ENCODE measurements around the gene OR2A1. TPM values are rescaled to one million over a fixed set of nuclear protein-coding genes. Genes with fewer than 3 reads are reported as not detected.
"Not testable (repeated sequence)": the region's sequence is repeated elsewhere in the genome, so short reads cannot be mapped to it uniquely, and the experiment has no call there.

Gene OR2A1
- total RNA-seq, result 0.12 TPM in 1 of 2 replicates, not detected in the other
- long read RNA-seq, result 0 reads

GRCh38 chr7:144311872-144312469 lies at the start of gene OR2A1:
TSS of gene OR2A1 (plus strand) at chr7:144312419. CDS start at chr7:144318125, 5,706 bp downstream.
- H3K4me1 Mint-ChIP-seq (ENCODE audit: low read depth); H3K9me3 Mint-ChIP-seq (ENCODE audit: low read depth); DNase-seq (ENCODE audit: low spot score, unreplicated experiment); H3K27ac Mint-ChIP-seq; H3K36me3 Mint-ChIP-seq (ENCODE audit: insufficient read depth); H3K4me3 Mint-ChIP-seq (ENCODE audit: low read depth); H3K27me3 Mint-ChIP-seq: not testable (repeated sequence)

GRCh38 chr7:144264692-144265091 lies 47.5 kb upstream of the OR2A1 start, which contains the start of gene OR2A7:
TSS of gene OR2A7 (minus strand) at chr7:144264792. CDS start at chr7:144259628, 5,164 bp downstream.
- not testable (repeated sequence) for H3K27ac Mint-ChIP-seq; H3K27me3 Mint-ChIP-seq; DNase-seq (ENCODE audit: low spot score, unreplicated experiment); H3K4me3 Mint-ChIP-seq (ENCODE audit: low read depth); H3K36me3 Mint-ChIP-seq (ENCODE audit: insufficient read depth); H3K4me1 Mint-ChIP-seq (ENCODE audit: low read depth); H3K9me3 Mint-ChIP-seq (ENCODE audit: low read depth)

- H3K27ac Mint-ChIP-seq; H3K36me3 Mint-ChIP-seq (ENCODE audit: insufficient read depth); H3K4me3 Mint-ChIP-seq (ENCODE audit: low read depth); H3K9me3 Mint-ChIP-seq (ENCODE audit: low read depth); H3K4me1 Mint-ChIP-seq (ENCODE audit: low read depth); H3K27me3 Mint-ChIP-seq; DNase-seq (ENCODE audit: low spot score, unreplicated experiment): not testable (repeated sequence)
Measured at GRCh38 chr7:144269188-144269587, 43.0 kb upstream of the OR2A1 start, which contains the start of gene CTAGE8. TSS of gene CTAGE8 (minus strand) at chr7:144269288. CDS start at chr7:144269250, 38 bp downstream.

- not testable (repeated sequence) for H3K9me3 Mint-ChIP-seq (ENCODE audit: low read depth); H3K27ac Mint-ChIP-seq; H3K4me1 Mint-ChIP-seq (ENCODE audit: low read depth); H3K27me3 Mint-ChIP-seq; H3K4me3 Mint-ChIP-seq (ENCODE audit: low read depth); H3K36me3 Mint-ChIP-seq (ENCODE audit: insufficient read depth); DNase-seq (ENCODE audit: low spot score, unreplicated experiment)
Measured at GRCh38 chr7:144275281-144275680, 36.9 kb upstream of the OR2A1 start.

GRCh38 chr7:144280010-144280409 lies 32.2 kb upstream of the OR2A1 start:
- not testable (repeated sequence) for DNase-seq (ENCODE audit: low spot score, unreplicated experiment); H3K36me3 Mint-ChIP-seq (ENCODE audit: insufficient read depth); H3K27me3 Mint-ChIP-seq; H3K4me3 Mint-ChIP-seq (ENCODE audit: low read depth); H3K27ac Mint-ChIP-seq; H3K9me3 Mint-ChIP-seq (ENCODE audit: low read depth); H3K4me1 Mint-ChIP-seq (ENCODE audit: low read depth)

- not testable (repeated sequence) for H3K36me3 Mint-ChIP-seq (ENCODE audit: insufficient read depth); H3K4me1 Mint-ChIP-seq (ENCODE audit: low read depth); DNase-seq (ENCODE audit: low spot score, unreplicated experiment); H3K9me3 Mint-ChIP-seq (ENCODE audit: low read depth); H3K4me3 Mint-ChIP-seq (ENCODE audit: low read depth); H3K27me3 Mint-ChIP-seq; H3K27ac Mint-ChIP-seq
Measured at GRCh38 chr7:144281981-144282380, 30.2 kb upstream of the OR2A1 start.

GRCh38 chr7:144282490-144282889 lies 29.7 kb upstream of the OR2A1 start:
- not testable (repeated sequence) for H3K27me3 Mint-ChIP-seq; H3K36me3 Mint-ChIP-seq (ENCODE audit: insufficient read depth); H3K27ac Mint-ChIP-seq; H3K4me3 Mint-ChIP-seq (ENCODE audit: low read depth); DNase-seq (ENCODE audit: low spot score, unreplicated experiment); H3K4me1 Mint-ChIP-seq (ENCODE audit: low read depth); H3K9me3 Mint-ChIP-seq (ENCODE audit: low read depth)

GRCh38 chr7:144283716-144284115 lies 28.5 kb upstream of the OR2A1 start:
- H3K4me1 Mint-ChIP-seq (ENCODE audit: low read depth); H3K27me3 Mint-ChIP-seq; H3K9me3 Mint-ChIP-seq (ENCODE audit: low read depth); H3K27ac Mint-ChIP-seq; H3K4me3 Mint-ChIP-seq (ENCODE audit: low read depth); H3K36me3 Mint-ChIP-seq (ENCODE audit: insufficient read depth); DNase-seq (ENCODE audit: low spot score, unreplicated experiment): not testable (repeated sequence)

- H3K4me3 Mint-ChIP-seq (ENCODE audit: low read depth); H3K9me3 Mint-ChIP-seq (ENCODE audit: low read depth); H3K27ac Mint-ChIP-seq; H3K36me3 Mint-ChIP-seq (ENCODE audit: insufficient read depth); H3K27me3 Mint-ChIP-seq; DNase-seq (ENCODE audit: low spot score, unreplicated experiment); H3K4me1 Mint-ChIP-seq (ENCODE audit: low read depth): not testable (repeated sequence)
Measured at GRCh38 chr7:144287171-144287784, 24.9 kb upstream of the OR2A1 start.

GRCh38 chr7:144291607-144292006 lies 20.6 kb upstream of the OR2A1 start:
- DNase-seq (ENCODE audit: low spot score, unreplicated experiment), result not testable (repeated sequence)

GRCh38 chr7:144292384-144293161 lies 19.6 kb upstream of the OR2A1 start:
- H3K27me3 Mint-ChIP-seq; H3K36me3 Mint-ChIP-seq (ENCODE audit: insufficient read depth); H3K4me1 Mint-ChIP-seq (ENCODE audit: low read depth); H3K27ac Mint-ChIP-seq; DNase-seq (ENCODE audit: low spot score, unreplicated experiment); H3K4me3 Mint-ChIP-seq (ENCODE audit: low read depth); H3K9me3 Mint-ChIP-seq (ENCODE audit: low read depth): not testable (repeated sequence)

More at GRCh38 chr7:144291607-144292006, 20.6 kb upstream of the OR2A1 start:
- not testable (repeated sequence) for H3K4me3 Mint-ChIP-seq (ENCODE audit: low read depth); H3K27me3 Mint-ChIP-seq; H3K36me3 Mint-ChIP-seq (ENCODE audit: insufficient read depth); H3K4me1 Mint-ChIP-seq (ENCODE audit: low read depth); H3K27ac Mint-ChIP-seq; H3K9me3 Mint-ChIP-seq (ENCODE audit: low read depth)

GRCh38 chr7:144293794-144294499 lies 18.3 kb upstream of the OR2A1 start:
- H3K9me3 Mint-ChIP-seq (ENCODE audit: low read depth); DNase-seq (ENCODE audit: low spot score, unreplicated experiment); H3K27ac Mint-ChIP-seq; H3K4me1 Mint-ChIP-seq (ENCODE audit: low read depth); H3K36me3 Mint-ChIP-seq (ENCODE audit: insufficient read depth); H3K4me3 Mint-ChIP-seq (ENCODE audit: low read depth); H3K27me3 Mint-ChIP-seq: not testable (repeated sequence)
